ENCODE measurements around the gene NOS1AP. TPM values are rescaled to one million over a fixed set of nuclear protein-coding genes. Genes with fewer than 3 reads are reported as not detected.

The NOS1AP gene
- total RNA-seq, 4 donors from 2014 or later, result 1.1 to 3.5 (median 2.6) TPM

DNA sequence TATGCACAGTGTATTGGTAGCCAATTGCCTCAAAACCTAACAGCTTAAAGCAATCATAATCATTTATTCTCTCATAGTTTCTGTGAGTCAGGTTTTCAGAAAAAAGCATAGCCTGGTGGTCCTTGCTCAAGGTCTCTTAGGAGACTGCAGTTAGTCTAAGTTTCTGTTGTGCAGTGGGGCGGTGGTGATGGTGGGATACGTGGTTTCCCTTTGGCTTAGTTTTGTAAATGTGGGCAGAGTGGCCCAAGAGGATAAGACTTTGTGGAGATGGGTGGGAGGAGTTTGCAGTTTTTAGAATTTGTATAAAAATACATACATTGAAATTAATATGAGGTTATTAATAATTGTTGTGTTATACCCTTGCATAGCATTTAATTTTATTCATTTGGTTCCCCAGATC lies 68.6 kb downstream of the NOS1AP start:
- no peak for DNase-seq (ENCODE audit: low spot score in 2 of 2)
- TF ChIP-seq POLR2A (IDR thresholded peaks at IDR 0.05) (no peak), CTCF (IDR thresholded peaks at IDR 0.05) (no peak)
- intact Hi-C loops (cut with DNase I; ENCODE audit: low total_unique reads), result no loop called here
- WGBS, 2 donors, result 84 to 86% methylated on average over 2 of the region's 2 CpGs
- no peak overlapping the region for H3K4me3 ChIP-seq (ENCODE audit: low read depth, poor library complexity, severe bottlenecking)

- TF ChIP-seq POLR2A (IDR thresholded peaks at IDR 0.05) (no peak), CTCF (IDR thresholded peaks at IDR 0.05) (no peak)
- intact Hi-C loops (cut with DNase I; ENCODE audit: low total_unique reads), result no loop called here
Measured at GRCh38 chr1:162138599-162139181, 69.2 kb downstream of the NOS1AP start.

DNA sequence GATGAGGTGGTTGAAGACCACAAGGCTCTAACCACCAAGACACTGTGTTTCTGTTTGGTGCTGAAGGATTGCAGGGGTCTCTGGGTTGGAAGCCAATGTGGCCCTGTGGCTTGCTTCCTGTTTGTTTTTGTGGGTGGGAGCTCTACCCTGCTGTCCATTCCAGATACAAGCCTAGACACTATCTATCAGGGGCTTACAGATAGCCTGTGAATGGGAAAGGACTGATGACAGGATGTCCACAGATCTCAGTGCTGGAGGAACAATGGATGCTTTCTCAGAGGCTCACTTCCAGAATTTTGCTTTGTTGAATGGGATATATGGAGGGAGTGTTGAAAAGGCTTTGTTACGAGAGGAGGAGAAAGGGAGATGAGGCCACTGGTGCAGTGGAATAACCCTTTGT lies 69.7 kb downstream of the NOS1AP start:
- intact Hi-C loops (cut with DNase I; ENCODE audit: low total_unique reads), result no loop called here
- WGBS, 2 donors, result 71 to 86% methylated on average over 1 of the region's 1 CpG
- no peak for DNase-seq (ENCODE audit: low spot score in 2 of 2)
- no peak for TF ChIP-seq CTCF (IDR thresholded peaks at IDR 0.05)
- no peak for TF ChIP-seq POLR2A (IDR thresholded peaks at IDR 0.05)
- no peak overlapping the region for H3K4me3 ChIP-seq (ENCODE audit: low read depth, poor library complexity, severe bottlenecking)

More at GRCh38 chr1:162138599-162139181, 69.2 kb downstream of the NOS1AP start:
- no peak overlapping the region for H3K4me3 ChIP-seq (ENCODE audit: low read depth, poor library complexity, severe bottlenecking)
- WGBS, 2 donors, result 15 to 41% methylated on average over 4 of the region's 4 CpGs
- no peak for DNase-seq (ENCODE audit: low spot score in 2 of 2)

- H3K4me3 ChIP-seq (ENCODE audit: low read depth, poor library complexity, severe bottlenecking), result no peak overlapping the region
- WGBS, 2 donors, result 64 to 76% methylated on average over 5 of the region's 5 CpGs
- intact Hi-C loops (cut with DNase I; ENCODE audit: low total_unique reads), result no loop called here
- no peak for DNase-seq (ENCODE audit: low spot score in 2 of 2)
- TF ChIP-seq POLR2A (IDR thresholded peaks at IDR 0.05) (no peak), CTCF (IDR thresholded peaks at IDR 0.05) (no peak)
Measured at GRCh38 chr1:162141281-162142054, 72.0 kb downstream of the NOS1AP start.

DNA sequence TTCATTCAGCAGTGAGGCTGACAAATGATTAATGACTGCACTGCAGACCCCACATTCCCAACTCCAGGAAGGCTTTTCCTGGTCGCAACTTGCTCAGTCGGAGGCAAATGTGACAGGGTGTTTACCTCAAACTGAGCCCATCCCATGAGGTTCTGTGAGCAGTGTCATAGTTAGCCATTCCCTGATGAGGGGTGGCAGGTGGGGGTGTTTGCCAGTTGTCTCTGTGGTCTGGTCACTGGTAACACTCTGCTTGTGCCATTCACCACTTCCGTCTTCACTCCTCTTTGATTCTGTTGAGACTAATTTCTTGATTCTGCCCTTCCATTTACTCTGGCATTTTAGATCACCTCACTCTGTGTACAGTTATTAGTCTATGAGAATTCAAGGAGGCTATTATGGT lies 73.5 kb downstream of the NOS1AP start:
- intact Hi-C loops (cut with DNase I; ENCODE audit: low total_unique reads), result no loop called here
- no peak for DNase-seq (ENCODE audit: low spot score in 2 of 2)
- WGBS, 2 donors, result 59 to 94% methylated on average over 3 of the region's 3 CpGs
- no peak overlapping the region for H3K4me3 ChIP-seq (ENCODE audit: low read depth, poor library complexity, severe bottlenecking)
- TF ChIP-seq CTCF (IDR thresholded peaks at IDR 0.05), result no peak
- no peak for TF ChIP-seq POLR2A (IDR thresholded peaks at IDR 0.05)

Data from lower leg skin (tissue), 4 donors.